Suprapubic skin (tissue), 3 donors: ENCODE results near the gene PRR33.

Experiments
- CTCF ChIP-seq, 2 donors: fragments of 200-600 bp in 1 of 2; fragments of 450-650 bp in 1 of 2; sonication (generic) in 1 of 2; IDR thresholded peaks; one replicate each; pipeline ENCODE4 v1.5.1; 2016 to 2019; ENCODE audit warnings: antibody characterized with exemption in 2 of 2, mild to moderate bottlenecking in 1 of 2, moderate library complexity in 1 of 2
- POLR2A ChIP-seq, 2 donors: fragments of 450-650 bp; IDR thresholded peaks; one replicate each; pipeline ENCODE4 v1.6.1; 2017; ENCODE audit warnings: antibody characterized with exemption in 2 of 2, mild to moderate bottlenecking in 2 of 2, moderate library complexity in 2 of 2

- no peak for TF ChIP-seq POLR2A (IDR thresholded peaks at IDR 0.05)
- no peak for TF ChIP-seq CTCF (IDR thresholded peaks at IDR 0.05)
Observed at GRCh38 chr11:1937616-1938342, 46.1 kb upstream of the PRR33 start.
